Measurements from ENCODE around the gene LDLRAD2. TPM values are rescaled to one million over a fixed set of nuclear protein-coding genes. Genes with fewer than 3 reads are reported as not detected.

Gene LDLRAD2
- total and polyA plus RNA-seq, 2 of the 4 experiments (the other 2 are of a cell fraction), result 0.05 TPM; not detected in 1

GRCh38 chr1:21786640-21787039, 25.4 kb upstream of the LDLRAD2 start:
- no peak overlapping the region for H4K91ac ChIP-seq (ENCODE audit: insufficient read depth, low read depth, low read length)
- 86% methylated on average over 1 of the region's 2 CpGs; no CpG with 5 or more reads in 1 of the 2 experiments for WGBS, 2 experiments (ENCODE audit: extremely low coverage in 2 of 2, insufficient read length in 1 of 2)

More at GRCh38 chr1:21786640-21787039, 25.4 kb upstream of the LDLRAD2 start:
- H4K8ac ChIP-seq (ENCODE audit: low read depth in 2 of 2, low read length in 2 of 2), result no peak overlapping the region
- dilution Hi-C loops (cut with HindIII; ENCODE audit: low sequenced_read_pairs, unreplicated experiment) (no loop called here), in situ Hi-C loops (cut with MboI; ENCODE audit: low sequenced_read_pairs) (no loop called here), intact Hi-C loops (cut with micrococcal nuclease) (loop anchor here (10.0 kb wide), 1 partner anchor 148 kb away; the partner anchor contains the start of gene HSPG2)
- H2BK15ac ChIP-seq (ENCODE audit: low read depth, low read length), result no peak overlapping the region
- no peak overlapping the region for H3K23ac ChIP-seq (ENCODE audit: low read depth, low read length)
- H4K20me1 ChIP-seq (ENCODE audit: insufficient read depth, low read length), result peaks cover 6% of the 10 kb centered on the region
- no peaks in the 10 kb centered on the region for H3K9me1 ChIP-seq (ENCODE audit: insufficient read depth, low read length)
- H3K27me3 ChIP-seq (ENCODE audit: control insufficient read depth, insufficient read depth, low read length), result no peaks in the 10 kb centered on the region
- no peaks in the 10 kb centered on the region for H3K4me1 ChIP-seq (ENCODE audit: control insufficient read depth, insufficient read depth, low read length)
- CTCF ChIA-PET, result no interaction called here
- H3K9ac ChIP-seq (ENCODE audit: low read depth, low read length), result no peak overlapping the region
- no peak overlapping the region for H3K56ac ChIP-seq (ENCODE audit: extremely low read depth, insufficient read depth, low read length)
- DNase-seq (no peak), ATAC-seq (ENCODE audit: low read depth) (no peak)
- no peak overlapping the region for H2BK5ac ChIP-seq (ENCODE audit: low read depth, low read length, poor library complexity, severe bottlenecking)
- H2AFZ ChIP-seq (replicated peaks; ENCODE audit: low read length, poor library complexity), result no peak overlapping the region
- no peak overlapping the region for H3K4ac ChIP-seq (ENCODE audit: low read depth, low read length)
- no peak for TF ChIP-seq FOS (IDR thresholded peaks at IDR 0.05; ENCODE audit: low read depth, low read length)
- no peak for TF ChIP-seq RAD21 (IDR thresholded peaks at IDR 0.05; ENCODE audit: low read length)
- no peak for TF ChIP-seq MXI1 (IDR thresholded peaks at IDR 0.05; ENCODE audit: borderline replicate concordance, low read depth, low read length)
- TF ChIP-seq CTCF (conservative IDR thresholded peaks at IDR 0.05; ENCODE audit: low read depth, low read length), result no peak
- TF ChIP-seq NFE2L2 (IDR thresholded peaks at IDR 0.05; ENCODE audit: low read depth, low read length), result no peak
- no peak for TF ChIP-seq SMC3 (IDR thresholded peaks at IDR 0.05; ENCODE audit: low read depth, low read length)
- TF ChIP-seq, protein P1, sequence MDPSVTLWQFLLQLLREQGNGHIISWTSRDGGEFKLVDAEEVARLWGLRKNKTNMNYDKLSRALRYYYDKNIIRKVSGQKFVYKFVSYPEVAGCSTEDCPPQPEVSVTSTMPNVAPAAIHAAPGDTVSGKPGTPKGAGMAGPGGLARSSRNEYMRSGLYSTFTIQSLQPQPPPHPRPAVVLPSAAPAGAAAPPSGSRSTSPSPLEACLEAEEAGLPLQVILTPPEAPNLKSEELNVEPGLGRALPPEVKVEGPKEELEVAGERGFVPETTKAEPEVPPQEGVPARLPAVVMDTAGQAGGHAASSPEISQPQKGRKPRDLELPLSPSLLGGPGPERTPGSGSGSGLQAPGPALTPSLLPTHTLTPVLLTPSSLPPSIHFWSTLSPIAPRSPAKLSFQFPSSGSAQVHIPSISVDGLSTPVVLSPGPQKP (IDR thresholded peaks at IDR 0.05; ENCODE audit: borderline replicate concordance, low read depth, low read length), result no peak
- TF ChIP-seq POLR2A (IDR thresholded peaks at IDR 0.05; ENCODE audit: low read depth, low read length), result no peak
- no peak for TF ChIP-seq BHLHE40 (IDR thresholded peaks at IDR 0.05; ENCODE audit: low read depth, low read length)
- no peak overlapping the region for H4K5ac ChIP-seq (ENCODE audit: low read depth, low read length)
- H3K18ac ChIP-seq (ENCODE audit: low read depth, low read length), result no peak overlapping the region
- no peaks in the 10 kb centered on the region for H3K36me3 ChIP-seq (ENCODE audit: control insufficient read depth, insufficient read depth, low read length)
- no peak overlapping the region for H3K4me2 ChIP-seq (ENCODE audit: low read depth, low read length)
- no peaks in the 10 kb centered on the region for H3K9me3 ChIP-seq (ENCODE audit: control insufficient read depth, insufficient read depth, low read length)
- H2BK20ac ChIP-seq (ENCODE audit: low read depth, low read length), result no peak overlapping the region
- no TSS peak for BruUV-seq (replicated peaks)
- no peak overlapping the region for H3K14ac ChIP-seq (replicated peaks; ENCODE audit: low read depth, low read length)
- no peak overlapping the region for H3K27ac ChIP-seq (ENCODE audit: insufficient read depth, low read length)
- H3K4me3 ChIP-seq (ENCODE audit: insufficient read depth, low read depth, low read length), result no peak overlapping the region
- no peak overlapping the region for H2BK120ac ChIP-seq (ENCODE audit: low read depth, low read length)
- H3K79me1 ChIP-seq (ENCODE audit: low read depth in 1 of 2, low read length in 2 of 2), result peaks cover 0 to 8% of the 10 kb centered on the region in 2 experiments; a peak in 3 of 4 replicates
- H2AK5ac ChIP-seq (ENCODE audit: low read depth, low read length), result no peak overlapping the region
- H2AK9ac ChIP-seq (replicated peaks; ENCODE audit: low read depth, low read length, poor library complexity), result no peak overlapping the region
- POLR2A ChIA-PET (ENCODE audit: unreplicated experiment), result no interaction called here

All from IMR-90 (cell line).